B cell (primary cell): ENCODE data around the gene GPATCH1. TPM values are rescaled to one million over a fixed set of nuclear protein-coding genes. Genes with fewer than 3 reads are reported as not detected.
"Not testable (repeated sequence)": the region's sequence is repeated elsewhere in the genome, so short reads cannot be mapped to it uniquely, and the experiment has no call there.

ENCODE experiments used
- ATAC-seq: fragments of 200-7000 bp; cut with Tn5 transposase; one replicate; pipeline ENCODE4 v1.10.0; 2021; ENCODE audit warnings: low read depth, mild to moderate bottlenecking, moderate number of reproducible peaks, moderate library complexity
- CTCF ChIA-PET: fragments of 350-600 bp; sonication (Branson Sonifier 250); formaldehyde crosslinking; loops from one replicate; lab custom pipeline; 2021; ENCODE audit warnings: antibody characterized with exemption, inconsistent platforms; lab: Charles Lee
- POLR2A ChIA-PET: fragments of 350-600 bp; sonication (Branson Sonifier 250); formaldehyde crosslinking; loops from one replicate; lab custom pipeline; 2021; ENCODE audit warnings: antibody characterized with exemption; lab: Charles Lee
- DNase-seq: peaks from one replicate; pipeline ENCODE4 v3.0.0; 2013
- H2AFZ ChIP-seq: 2 replicates; pipeline ENCODE4 v1.6.1; 2012; ENCODE audit warnings: mild to moderate bottlenecking, low read depth, low read length; ENCODE audit not compliant: insufficient read depth, poor library complexity, severe bottlenecking
- H3K27ac ChIP-seq, 2 donors: 1 replicate in 1 of 2; 2 replicates in 1 of 2; pipeline ENCODE4 v1.5.1; 2012 to 2013; ENCODE audit warnings: low read length in 2 of 2, mild to moderate bottlenecking in 2 of 2, moderate library complexity in 1 of 2
- H3K27me3 ChIP-seq, 4 experiments: fragments of 200-600 bp in 1 of 4; sonication (generic) in 1 of 4; replicated peaks in 1 of 4; 1 replicate in 2 of 4; 2 replicates in 2 of 4; pipeline versions ENCODE4 v1.6.1 to v1.7.0; 2013 to 2016; ENCODE audit warnings: low read length in 3 of 4, mild to moderate bottlenecking in 2 of 4, mixed read lengths in 1 of 4, moderate library complexity in 1 of 4; ENCODE audit not compliant: insufficient read depth in 4 of 4, control insufficient read depth in 3 of 4; ENCODE audit errors: control extremely low read depth in 1 of 4
- H3K36me3 ChIP-seq, 2 experiments: replicated peaks in 1 of 2; 1 replicate in 1 of 2; 2 replicates in 1 of 2; pipeline versions ENCODE4 v1.6.1 to v1.7.1; 2013; ENCODE audit warnings: low read length in 1 of 2; ENCODE audit not compliant: insufficient read depth in 2 of 2, control insufficient read depth in 1 of 2; ENCODE audit errors: control extremely low read depth in 1 of 2, extremely low read depth in 1 of 2
- H3K4me1 ChIP-seq, 2 donors: fragments of 200-600 bp in 1 of 2; sonication (generic) in 1 of 2; 1 replicate in 1 of 2; 2 replicates in 1 of 2; pipeline versions ENCODE4 v1.5.1 to v1.6.1; 2013 to 2017; ENCODE audit warnings: low read length in 2 of 2; ENCODE audit not compliant: control insufficient read depth in 2 of 2, insufficient read depth in 2 of 2
- H3K4me2 ChIP-seq: replicated peaks from 2 replicates; pipeline ENCODE3; 2012; ENCODE audit warnings: mild to moderate bottlenecking, low read depth, low read length; ENCODE audit not compliant: poor library complexity, severe bottlenecking
- H3K4me3 ChIP-seq, 5 experiments: fragments of 200-600 bp in 1 of 5; sonication (generic) in 1 of 5; 1 replicate in 3 of 5; 2 replicates in 2 of 5; pipeline versions ENCODE4 v1.5.1 to v1.7.0; 2011 to 2016; ENCODE audit warnings: low read length in 4 of 5, mild to moderate bottlenecking in 4 of 5, low read depth in 2 of 5, control low read depth in 1 of 5, moderate library complexity in 1 of 5; ENCODE audit not compliant: insufficient read depth in 1 of 5; ENCODE audit errors: control extremely low read depth in 1 of 5, extremely low read depth in 1 of 5
- H3K79me2 ChIP-seq: fragments of 200-600 bp; sonication (generic); one replicate; pipeline ENCODE4 v1.6.0; 2016; ENCODE audit warnings: low read length; ENCODE audit not compliant: control insufficient read depth, insufficient read depth
- H3K9ac ChIP-seq: fragments of 200-600 bp; sonication (generic); 2 replicates; pipeline ENCODE4 v1.6.1; 2017; ENCODE audit warnings: mild to moderate bottlenecking, low read length, moderate library complexity
- H3K9me3 ChIP-seq, 3 donors: one replicate each; pipeline versions ENCODE4 v1.6.1 to v1.7.1; 2013; ENCODE audit warnings: low read length in 2 of 3; ENCODE audit not compliant: control insufficient read depth in 2 of 3, insufficient read depth in 1 of 3; ENCODE audit errors: control extremely low read depth in 1 of 3
- H4K20me1 ChIP-seq: 2 replicates; pipeline ENCODE4 v1.6.0; 2012; ENCODE audit warnings: mild to moderate bottlenecking, low read length; ENCODE audit not compliant: insufficient read depth, control insufficient read depth, poor library complexity, severe bottlenecking
- H3K27ac Mint-ChIP-seq: one replicate; pipeline ENCODE4 v1.8.0; 2021; ENCODE audit warnings: mixed read lengths
- H3K27me3 Mint-ChIP-seq: one replicate; pipeline ENCODE4 v1.8.0; 2021; ENCODE audit warnings: mixed read lengths
- H3K4me1 Mint-ChIP-seq: one replicate; pipeline ENCODE4 v1.8.0; 2021; ENCODE audit warnings: mixed read lengths
- H3K4me3 Mint-ChIP-seq: one replicate; pipeline ENCODE4 v1.8.0; 2021; ENCODE audit warnings: mixed read lengths
- H3K9me3 Mint-ChIP-seq: one replicate; pipeline ENCODE4 v1.8.0; 2022; ENCODE audit warnings: mixed read lengths; ENCODE audit not compliant: insufficient read depth
- EZH2 ChIP-seq: IDR thresholded peaks from 2 replicates; pipeline ENCODE4 v1.6.1; 2012; ENCODE audit warnings: borderline replicate concordance, low read depth, mild to moderate bottlenecking, moderate library complexity, low read length; ENCODE audit not compliant: insufficient read depth, poor library complexity, severe bottlenecking
- WGBS: methylation state at CpG from one replicate; pipeline ENCODE4 v1.1.5; 2013; ENCODE audit warnings: missing lambda C conversion rate; ENCODE audit not compliant: insufficient coverage; 5-methylcytosine and 5-hydroxymethylcytosine counted together
- intact Hi-C: fragments of 100-400 bp; cut with micrococcal nuclease; formaldehyde crosslinking; loops from one replicate; pipeline ENCODE4 v1.10.0; 2022
- polyA plus RNA-seq: library from polyadenylated mRNA; depleted of rRNA; stranded (reverse); fragments of >200 nt; gene quantifications from 2 replicates; pipeline ENCODE4 v1.2.3, GENCODE V29; 2012
- total RNA-seq, 2 donors: library from RNA; stranded (reverse); fragments of 120-200 nt in 1 of 2; gene quantifications; 1 replicate in 1 of 2; 2 replicates in 1 of 2; pipeline versions ENCODE4 v1.2.3 to v1.2.4, GENCODE V29; 2013 to 2022
- TF ChIP-seq, protein P1 (sequence below): fragments of 200-600 bp; IDR thresholded peaks from one replicate; pipeline ENCODE4 v1.8.0; 2022; ENCODE audit warnings: antibody characterized with exemption, mild to moderate bottlenecking

Gene GPATCH1
- total and polyA plus RNA-seq, 2 donors (not counting 1 experiment from before 2014, with no cell fraction given), result 9.9 to 14.6 TPM

GRCh38 chr19:33039815-33040214 lies 41.2 kb upstream of the GPATCH1 start:
- Histone ChIP-seq H4K20me1 (no peaks in the 10 kb centered on the region), H3K36me3 (no peaks in the 10 kb centered on the region), H3K4me1 (no peaks in the 10 kb centered on the region), H2AFZ (no peak overlapping the region), H3K4me3 (no peak overlapping the region), H3K27me3 (no peaks in the 10 kb centered on the region), H3K9ac (no peak overlapping the region), H3K9me3 (no peaks in the 10 kb centered on the region), H3K27ac (no peak overlapping the region), H3K79me2 (no peaks in the 10 kb centered on the region), H3K4me2 (no peak overlapping the region)
- Mint-ChIP-seq H3K4me1 (peaks cover 8% of the 10 kb centered on the region), H3K27ac (no peak overlapping the region), H3K9me3 (no peaks in the 10 kb centered on the region), H3K27me3 (no peaks in the 10 kb centered on the region), H3K4me3 (no peak overlapping the region)
- ChIA-PET POLR2A (interaction anchor here (0.7 kb wide), 1 partner anchor 107 kb away, joined by 9 read pairs; no protein-coding TSS in a partner anchor), CTCF (no interaction called here)
- ATAC-seq (no peak), DNase-seq (no peak)
- intact Hi-C loops, result no loop called here
- TF ChIP-seq, protein P1, sequence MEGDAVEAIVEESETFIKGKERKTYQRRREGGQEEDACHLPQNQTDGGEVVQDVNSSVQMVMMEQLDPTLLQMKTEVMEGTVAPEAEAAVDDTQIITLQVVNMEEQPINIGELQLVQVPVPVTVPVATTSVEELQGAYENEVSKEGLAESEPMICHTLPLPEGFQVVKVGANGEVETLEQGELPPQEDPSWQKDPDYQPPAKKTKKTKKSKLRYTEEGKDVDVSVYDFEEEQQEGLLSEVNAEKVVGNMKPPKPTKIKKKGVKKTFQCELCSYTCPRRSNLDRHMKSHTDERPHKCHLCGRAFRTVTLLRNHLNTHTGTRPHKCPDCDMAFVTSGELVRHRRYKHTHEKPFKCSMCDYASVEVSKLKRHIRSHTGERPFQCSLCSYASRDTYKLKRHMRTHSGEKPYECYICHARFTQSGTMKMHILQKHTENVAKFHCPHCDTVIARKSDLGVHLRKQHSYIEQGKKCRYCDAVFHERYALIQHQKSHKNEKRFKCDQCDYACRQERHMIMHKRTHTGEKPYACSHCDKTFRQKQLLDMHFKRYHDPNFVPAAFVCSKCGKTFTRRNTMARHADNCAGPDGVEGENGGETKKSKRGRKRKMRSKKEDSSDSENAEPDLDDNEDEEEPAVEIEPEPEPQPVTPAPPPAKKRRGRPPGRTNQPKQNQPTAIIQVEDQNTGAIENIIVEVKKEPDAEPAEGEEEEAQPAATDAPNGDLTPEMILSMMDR, result no peak
- TF ChIP-seq EZH2, result no peak
- 100% methylated on average over 1 of the region's 1 CpG for WGBS

- peaks cover 8% of the 10 kb centered on the region for H3K4me1 Mint-ChIP-seq
- no peaks in the 10 kb centered on the region for H3K36me3 ChIP-seq
- ChIA-PET CTCF (no interaction called here), POLR2A (no interaction called here)
- no peaks in the 10 kb centered on the region for H3K9me3 ChIP-seq
- H4K20me1 ChIP-seq, result no peaks in the 10 kb centered on the region
- no peak overlapping the region for H2AFZ ChIP-seq
- TF ChIP-seq, protein P1, result no peak
- TF ChIP-seq EZH2, result no peak
- H3K27ac ChIP-seq, result no peak overlapping the region
- no peaks in the 10 kb centered on the region for H3K79me2 ChIP-seq
- H3K4me1 ChIP-seq, result no peaks in the 10 kb centered on the region
- H3K9ac ChIP-seq, result no peak overlapping the region
- 72% methylated on average over 9 of the region's 9 CpGs for WGBS
- intact Hi-C loops, result no loop called here
- H3K4me3 ChIP-seq, result no peak overlapping the region
- H3K27me3 ChIP-seq, result no peaks in the 10 kb centered on the region
- H3K4me3 Mint-ChIP-seq, result no peak overlapping the region
- no peaks in the 10 kb centered on the region for H3K9me3 Mint-ChIP-seq
- DNase-seq (no peak), ATAC-seq (no peak)
- H3K27ac Mint-ChIP-seq, result no peak overlapping the region
- no peak overlapping the region for H3K4me2 ChIP-seq
- H3K27me3 Mint-ChIP-seq, result no peaks in the 10 kb centered on the region
Measured at GRCh38 chr19:33040994-33041827, 39.8 kb upstream of the GPATCH1 start.

GRCh38 chr19:33041828-33042160 lies 39.2 kb upstream of the GPATCH1 start:
- ATAC-seq, H3K27ac Mint-ChIP-seq, H3K4me3 ChIP-seq, H3K79me2 ChIP-seq, CTCF ChIA-PET, H2AFZ ChIP-seq, DNase-seq, H3K27me3 ChIP-seq, H3K4me1 Mint-ChIP-seq, H3K4me3 Mint-ChIP-seq, intact Hi-C loops, H4K20me1 ChIP-seq, H3K9me3 ChIP-seq, H3K4me2 ChIP-seq, POLR2A ChIA-PET, H3K27me3 Mint-ChIP-seq, H3K4me1 ChIP-seq, H3K9me3 Mint-ChIP-seq, H3K27ac ChIP-seq, H3K36me3 ChIP-seq, H3K9ac ChIP-seq: not testable (repeated sequence)
- WGBS, result 93% methylated on average over 3 of the region's 3 CpGs
